ENCODE data around the gene POT1. TPM values are rescaled to one million over a fixed set of nuclear protein-coding genes. Genes with fewer than 3 reads are reported as not detected.

Gene POT1
- total and polyA plus RNA-seq, 2 of the 13 experiments (the other 11 are each of a cell fraction or from before 2014, with no cell fraction given) = 21.7 to 23.4 TPM

- TF ChIP-seq IRF1 (CRISPR knock-in tag; IDR thresholded peaks at IDR 0.05; ENCODE audit: low read depth) = no peak
- TF ChIP-seq SAFB2 (CRISPR knock-in tag; IDR thresholded peaks at IDR 0.05; ENCODE audit: borderline replicate concordance, low read depth) = no peak
- TF ChIP-seq ZNF790 (CRISPR knock-in tag; IDR thresholded peaks at IDR 0.05; ENCODE audit: borderline replicate concordance) = no peak
- TF ChIP-seq PRDM4 (CRISPR knock-in tag; IDR thresholded peaks at IDR 0.05; ENCODE audit: borderline replicate concordance) = no peak
- no peak for TF ChIP-seq ZNF670 (CRISPR knock-in tag; IDR thresholded peaks at IDR 0.05; ENCODE audit: borderline replicate concordance)
- TF ChIP-seq HMG20B (CRISPR knock-in tag; conservative IDR thresholded peaks at IDR 0.05) = 0 out of 2 replicates have a peak, but pooled peaks have one; percentile 49
- TF ChIP-seq ZSCAN12 (CRISPR knock-in tag; IDR thresholded peaks at IDR 0.05) = 0 out of 2 replicates have a peak, but pooled peaks have one; percentile 74
- no peak for TF ChIP-seq NFIC (IDR thresholded peaks at IDR 0.05; ENCODE audit: low read length)
- peak; percentile 57 for TF ChIP-seq FOSL2 (CRISPR knock-in tag; IDR thresholded peaks at IDR 0.05)
- TF ChIP-seq ZNF451 (CRISPR knock-in tag; IDR thresholded peaks at IDR 0.05) = no peak
- TF ChIP-seq CREM (IDR thresholded peaks at IDR 0.05) = peak; percentile 98
- TF ChIP-seq CREM (CRISPR knock-in tag; IDR thresholded peaks at IDR 0.05) = peak; percentile 49; the same call in 1 of the 2 replicates
- TF ChIP-seq PAXIP1 (CRISPR knock-in tag; conservative IDR thresholded peaks at IDR 0.05) = peak; percentile 63
- no peak for TF ChIP-seq ZNF496 (CRISPR knock-in tag; IDR thresholded peaks at IDR 0.05; ENCODE audit: insufficient replicate concordance)
- peak; percentile 62; the same call in 1 of the 2 replicates for TF ChIP-seq NFKB2 (CRISPR knock-in tag; IDR thresholded peaks at IDR 0.05; ENCODE audit: borderline replicate concordance)
- TF ChIP-seq ZNF10 (CRISPR knock-in tag; IDR thresholded peaks at IDR 0.05; ENCODE audit: borderline replicate concordance, low read depth) = no peak
- no peak for TF ChIP-seq ZSCAN25 (CRISPR knock-in tag; IDR thresholded peaks at IDR 0.05)
- TF ChIP-seq CREB3 (CRISPR knock-in tag; IDR thresholded peaks at IDR 0.05) = no peak
- TF ChIP-seq ZNF780A (CRISPR knock-in tag; IDR thresholded peaks at IDR 0.05) = no peak
- TF ChIP-seq E2F2 (CRISPR knock-in tag; IDR thresholded peaks at IDR 0.05; ENCODE audit: borderline replicate concordance) = peak; percentile 28; the same call in 1 of the 2 replicates
These were observed at the start of gene POT1 (continued) for GRCh38 chr7:124929467-124930172.

Data from HepG2 (cell line).